Esophagus muscularis mucosa (tissue), 3 donors: ENCODE data around the gene PTCSC3.

ENCODE experiments used
- CTCF ChIP-seq, 3 experiments: fragments of 200-600 bp in 2 of 3; fragments of 450-650 bp in 1 of 3; sonication (generic) in 2 of 3; IDR thresholded peaks; one replicate each; pipeline ENCODE4 v1.5.1; 2017 to 2019; ENCODE audit warnings: antibody characterized with exemption in 3 of 3, mild to moderate bottlenecking in 2 of 3, moderate library complexity in 1 of 3
- POLR2A ChIP-seq: fragments of 450-650 bp; IDR thresholded peaks from one replicate; pipeline ENCODE4 v1.6.1; 2017; ENCODE audit warnings: antibody characterized with exemption, moderate library complexity, mild to moderate bottlenecking, low read depth

DNA sequence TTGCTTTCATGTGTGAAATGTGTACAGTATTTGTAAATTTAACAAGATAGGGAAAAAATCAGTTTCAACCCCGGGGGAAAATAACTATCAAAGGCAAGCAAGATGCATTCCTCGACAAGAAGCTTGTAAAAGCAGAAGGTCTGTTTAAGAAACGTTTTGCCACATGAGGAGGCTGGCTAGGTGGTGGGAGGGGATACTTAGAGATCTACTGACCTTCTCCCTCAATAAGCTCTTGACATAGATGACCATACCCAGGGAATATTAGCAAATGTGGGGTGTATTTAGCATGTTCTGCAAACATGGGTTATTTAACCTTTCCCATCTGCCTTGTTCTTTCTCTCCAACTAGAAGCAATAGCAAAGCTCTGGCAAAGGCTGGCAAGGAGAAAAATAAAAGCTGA lies 4.9 kb downstream of the PTCSC3 start:
- no peak for TF ChIP-seq CTCF (IDR thresholded peaks at IDR 0.05)
- TF ChIP-seq POLR2A, result no peak
